ENCODE results near the gene MMP7. TPM values are rescaled to one million over a fixed set of nuclear protein-coding genes. Genes with fewer than 3 reads are reported as not detected.

Gene MMP7
- total and polyA plus RNA-seq, 2 experiments from 2014 or later = not detected

- H3K4me3 ChIP-seq = no peak overlapping the region
- no peaks in the 10 kb centered on the region for H3K27me3 Mint-ChIP-seq (ENCODE audit: insufficient read depth, low read depth, poor library complexity)
- H4K20me1 ChIP-seq (replicated peaks; ENCODE audit: insufficient read depth) = no peaks in the 10 kb centered on the region
- H3K4me1 Mint-ChIP-seq = no peaks in the 10 kb centered on the region
- H3F3A ChIP-seq (replicated peaks; ENCODE audit: low read depth) = no peaks in the 10 kb centered on the region
- DNase-seq (ENCODE audit: low spot score) (no peak), ATAC-seq (no peak)
- no peaks in the 10 kb centered on the region for H3K9me3 Mint-ChIP-seq
- no peak for TF ChIP-seq EZH2phosphoT487 (IDR thresholded peaks at IDR 0.05; ENCODE audit: unreplicated experiment)
- TF ChIP-seq NANOG (IDR thresholded peaks at IDR 0.05; ENCODE audit: borderline replicate concordance) = no peak
- TF ChIP-seq ZNF114 (CRISPR knock-in tag; IDR thresholded peaks at IDR 0.05) = no peak
- H3K79me2 ChIP-seq (replicated peaks; ENCODE audit: insufficient read depth) = no peaks in the 10 kb centered on the region
- no peak overlapping the region for H3K4me2 ChIP-seq
- H3K36me3 Mint-ChIP-seq (ENCODE audit: low read depth) = no peaks in the 10 kb centered on the region
- no peak overlapping the region for H3K27ac ChIP-seq (ENCODE audit: low read depth)
- H3K36me3 ChIP-seq (ENCODE audit: insufficient read depth) = no peaks in the 10 kb centered on the region
- H2AFZ ChIP-seq = no peak overlapping the region
- no peak overlapping the region for H3K27ac Mint-ChIP-seq
- peaks cover 5% of the 10 kb centered on the region; the same call in 1 of the 2 replicates for H3K9me2 ChIP-seq (ENCODE audit: insufficient read depth)
- no peaks in the 10 kb centered on the region for H3K4me1 ChIP-seq (ENCODE audit: insufficient read depth)
- H3K27me3 ChIP-seq (ENCODE audit: insufficient read depth) = no peaks in the 10 kb centered on the region
- no peak overlapping the region for H3K4me3 Mint-ChIP-seq
Observed at GRCh38 chr11:102576350-102576749, 45.8 kb upstream of the MMP7 start.

- ATAC-seq = no peak
- no peak overlapping the region for H2AFZ ChIP-seq
- no peaks in the 10 kb centered on the region; the same call in 2 of the 3 replicates for H3K9me3 Mint-ChIP-seq
- H3K4me1 Mint-ChIP-seq = no peaks in the 10 kb centered on the region
- H3K79me2 ChIP-seq (replicated peaks; ENCODE audit: insufficient read depth) = no peaks in the 10 kb centered on the region
- no peaks in the 10 kb centered on the region for H3K27me3 ChIP-seq (ENCODE audit: insufficient read depth)
- no peak overlapping the region for H3K4me3 ChIP-seq
- H3K4me3 Mint-ChIP-seq = no peak overlapping the region
- H3K27ac ChIP-seq (ENCODE audit: low read depth) = no peak overlapping the region
- no peaks in the 10 kb centered on the region for H3F3A ChIP-seq (replicated peaks; ENCODE audit: low read depth)
- H3K36me3 ChIP-seq (ENCODE audit: insufficient read depth) = no peaks in the 10 kb centered on the region
- no peaks in the 10 kb centered on the region for H4K20me1 ChIP-seq (replicated peaks; ENCODE audit: insufficient read depth)
- H3K36me3 Mint-ChIP-seq (ENCODE audit: low read depth) = no peaks in the 10 kb centered on the region
- peaks cover 5% of the 10 kb centered on the region; the same call in 1 of the 2 replicates for H3K9me2 ChIP-seq (ENCODE audit: insufficient read depth)
- H3K27ac Mint-ChIP-seq = no peak overlapping the region
- no peaks in the 10 kb centered on the region for H3K4me1 ChIP-seq (ENCODE audit: insufficient read depth)
- H3K4me2 ChIP-seq = no peak overlapping the region
- DNase-seq (ENCODE audit: low spot score) = no peak
- H3K27me3 Mint-ChIP-seq (ENCODE audit: insufficient read depth, low read depth, poor library complexity) = peaks cover 3% of the 10 kb centered on the region
- no peak for TF ChIP-seq ZNF331 (CRISPR knock-in tag; IDR thresholded peaks at IDR 0.05; ENCODE audit: low read depth)
- TF ChIP-seq, protein P1, sequence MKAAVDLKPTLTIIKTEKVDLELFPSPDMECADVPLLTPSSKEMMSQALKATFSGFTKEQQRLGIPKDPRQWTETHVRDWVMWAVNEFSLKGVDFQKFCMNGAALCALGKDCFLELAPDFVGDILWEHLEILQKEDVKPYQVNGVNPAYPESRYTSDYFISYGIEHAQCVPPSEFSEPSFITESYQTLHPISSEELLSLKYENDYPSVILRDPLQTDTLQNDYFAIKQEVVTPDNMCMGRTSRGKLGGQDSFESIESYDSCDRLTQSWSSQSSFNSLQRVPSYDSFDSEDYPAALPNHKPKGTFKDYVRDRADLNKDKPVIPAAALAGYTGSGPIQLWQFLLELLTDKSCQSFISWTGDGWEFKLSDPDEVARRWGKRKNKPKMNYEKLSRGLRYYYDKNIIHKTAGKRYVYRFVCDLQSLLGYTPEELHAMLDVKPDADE (IDR thresholded peaks at IDR 0.05) = no peak
- TF ChIP-seq, protein P2, sequence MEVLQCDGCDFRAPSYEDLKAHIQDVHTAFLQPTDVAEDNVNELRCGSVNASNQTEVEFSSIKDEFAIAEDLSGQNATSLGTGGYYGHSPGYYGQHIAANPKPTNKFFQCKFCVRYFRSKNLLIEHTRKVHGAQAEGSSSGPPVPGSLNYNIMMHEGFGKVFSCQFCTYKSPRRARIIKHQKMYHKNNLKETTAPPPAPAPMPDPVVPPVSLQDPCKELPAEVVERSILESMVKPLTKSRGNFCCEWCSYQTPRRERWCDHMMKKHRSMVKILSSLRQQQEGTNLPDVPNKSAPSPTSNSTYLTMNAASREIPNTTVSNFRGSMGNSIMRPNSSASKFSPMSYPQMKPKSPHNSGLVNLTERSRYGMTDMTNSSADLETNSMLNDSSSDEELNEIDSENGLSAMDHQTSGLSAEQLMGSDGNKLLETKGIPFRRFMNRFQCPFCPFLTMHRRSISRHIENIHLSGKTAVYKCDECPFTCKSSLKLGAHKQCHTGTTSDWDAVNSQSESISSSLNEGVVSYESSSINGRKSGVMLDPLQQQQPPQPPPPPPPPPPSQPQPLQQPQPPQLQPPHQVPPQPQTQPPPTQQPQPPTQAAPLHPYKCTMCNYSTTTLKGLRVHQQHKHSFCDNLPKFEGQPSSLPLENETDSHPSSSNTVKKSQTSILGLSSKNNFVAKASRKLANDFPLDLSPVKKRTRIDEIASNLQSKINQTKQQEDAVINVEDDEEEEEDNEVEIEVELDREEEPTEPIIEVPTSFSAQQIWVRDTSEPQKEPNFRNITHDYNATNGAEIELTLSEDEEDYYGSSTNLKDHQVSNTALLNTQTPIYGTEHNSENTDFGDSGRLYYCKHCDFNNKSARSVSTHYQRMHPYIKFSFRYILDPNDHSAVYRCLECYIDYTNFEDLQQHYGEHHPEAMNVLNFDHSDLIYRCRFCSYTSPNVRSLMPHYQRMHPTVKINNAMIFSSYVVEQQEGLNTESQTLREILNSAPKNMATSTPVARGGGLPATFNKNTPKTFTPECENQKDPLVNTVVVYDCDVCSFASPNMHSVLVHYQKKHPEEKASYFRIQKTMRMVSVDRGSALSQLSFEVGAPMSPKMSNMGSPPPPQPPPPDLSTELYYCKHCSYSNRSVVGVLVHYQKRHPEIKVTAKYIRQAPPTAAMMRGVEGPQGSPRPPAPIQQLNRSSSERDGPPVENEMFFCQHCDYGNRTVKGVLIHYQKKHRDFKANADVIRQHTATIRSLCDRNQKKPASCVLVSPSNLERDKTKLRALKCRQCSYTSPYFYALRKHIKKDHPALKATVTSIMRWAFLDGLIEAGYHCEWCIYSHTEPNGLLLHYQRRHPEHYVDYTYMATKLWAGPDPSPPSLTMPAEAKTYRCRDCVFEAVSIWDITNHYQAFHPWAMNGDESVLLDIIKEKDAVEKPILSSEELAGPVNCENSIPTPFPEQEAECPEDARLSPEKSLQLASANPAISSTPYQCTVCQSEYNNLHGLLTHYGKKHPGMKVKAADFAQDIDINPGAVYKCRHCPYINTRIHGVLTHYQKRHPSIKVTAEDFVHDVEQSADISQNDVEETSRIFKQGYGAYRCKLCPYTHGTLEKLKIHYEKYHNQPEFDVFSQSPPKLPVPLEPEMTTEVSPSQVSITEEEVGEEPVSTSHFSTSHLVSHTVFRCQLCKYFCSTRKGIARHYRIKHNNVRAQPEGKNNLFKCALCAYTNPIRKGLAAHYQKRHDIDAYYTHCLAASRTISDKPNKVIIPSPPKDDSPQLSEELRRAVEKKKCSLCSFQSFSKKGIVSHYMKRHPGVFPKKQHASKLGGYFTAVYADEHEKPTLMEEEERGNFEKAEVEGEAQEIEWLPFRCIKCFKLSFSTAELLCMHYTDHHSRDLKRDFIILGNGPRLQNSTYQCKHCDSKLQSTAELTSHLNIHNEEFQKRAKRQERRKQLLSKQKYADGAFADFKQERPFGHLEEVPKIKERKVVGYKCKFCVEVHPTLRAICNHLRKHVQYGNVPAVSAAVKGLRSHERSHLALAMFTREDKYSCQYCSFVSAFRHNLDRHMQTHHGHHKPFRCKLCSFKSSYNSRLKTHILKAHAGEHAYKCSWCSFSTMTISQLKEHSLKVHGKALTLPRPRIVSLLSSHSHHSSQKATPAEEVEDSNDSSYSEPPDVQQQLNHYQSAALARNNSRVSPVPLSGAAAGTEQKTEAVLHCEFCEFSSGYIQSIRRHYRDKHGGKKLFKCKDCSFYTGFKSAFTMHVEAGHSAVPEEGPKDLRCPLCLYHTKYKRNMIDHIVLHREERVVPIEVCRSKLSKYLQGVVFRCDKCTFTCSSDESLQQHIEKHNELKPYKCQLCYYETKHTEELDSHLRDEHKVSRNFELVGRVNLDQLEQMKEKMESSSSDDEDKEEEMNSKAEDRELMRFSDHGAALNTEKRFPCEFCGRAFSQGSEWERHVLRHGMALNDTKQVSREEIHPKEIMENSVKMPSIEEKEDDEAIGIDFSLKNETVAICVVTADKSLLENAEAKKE (CRISPR knock-in tag; IDR thresholded peaks at IDR 0.05) = no peak
- no peak for TF ChIP-seq EZH2 (IDR thresholded peaks at IDR 0.05; ENCODE audit: low read depth, unreplicated experiment)
- no peak for TF ChIP-seq JUNB (IDR thresholded peaks at IDR 0.05; ENCODE audit: unreplicated experiment)
- no peak for TF ChIP-seq CREB1 (CRISPR knock-in tag; IDR thresholded peaks at IDR 0.05; ENCODE audit: low read depth)
- TF ChIP-seq ZNF114 (CRISPR knock-in tag; IDR thresholded peaks at IDR 0.05) = no peak
- TF ChIP-seq REST (IDR thresholded peaks at IDR 0.05; ENCODE audit: unreplicated experiment) = no peak
Observed at GRCh38 chr11:102575012-102575411, 44.5 kb upstream of the MMP7 start.

Data from GM23338 (cell line).